Medulla oblongata (tissue), 1 donor: ENCODE data around the gene PAX2.

Experiments used
- DNase-seq: peaks from one replicate; pipeline ENCODE4 v3.0.0-alpha.2; 2015; ENCODE audit errors: extremely low spot score

The PAX2 gene

DNA sequence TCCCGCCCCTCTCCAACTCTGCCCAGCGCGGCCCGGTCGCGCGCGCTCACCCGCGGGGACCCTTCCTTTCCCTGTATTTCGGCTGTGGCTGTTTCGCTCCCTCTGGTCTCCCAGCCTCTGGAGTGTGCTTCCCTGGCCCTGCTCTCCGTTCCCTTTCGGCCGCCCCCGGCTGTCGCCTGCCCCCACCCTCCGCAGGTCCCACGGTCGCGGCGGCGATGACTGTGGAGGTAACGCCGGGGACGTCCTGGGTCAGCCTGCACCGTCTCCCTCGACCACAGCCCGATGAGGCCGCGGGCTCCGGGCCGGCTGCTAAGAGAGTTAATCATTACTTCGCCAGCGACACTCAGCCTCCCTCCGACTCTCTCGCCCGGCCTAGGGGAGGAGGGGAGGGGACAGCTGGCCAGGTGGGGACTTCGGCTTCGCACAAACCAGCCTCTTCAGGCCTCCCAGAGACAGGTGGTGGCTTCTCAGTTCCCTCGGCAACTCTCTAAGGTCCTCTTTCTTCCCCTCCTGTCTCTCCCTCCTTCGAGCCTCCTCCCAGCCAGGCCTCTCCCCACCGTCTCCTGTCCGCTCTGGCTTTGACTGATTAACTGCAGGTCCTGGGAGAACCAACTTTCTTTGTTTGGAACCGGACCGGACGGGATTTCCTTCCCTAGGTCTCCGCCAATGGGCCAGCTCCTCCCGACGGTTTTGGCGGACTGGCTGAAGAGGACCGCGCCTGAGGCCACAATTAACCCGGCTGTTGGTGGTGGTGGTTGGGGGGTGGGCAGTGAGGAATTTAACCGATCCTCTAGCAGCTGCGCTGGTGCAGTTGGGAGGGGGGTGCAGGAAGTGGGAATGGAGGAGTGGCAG is 5.6 kb upstream of the PAX2 start:
- no peak for DNase-seq

DNA sequence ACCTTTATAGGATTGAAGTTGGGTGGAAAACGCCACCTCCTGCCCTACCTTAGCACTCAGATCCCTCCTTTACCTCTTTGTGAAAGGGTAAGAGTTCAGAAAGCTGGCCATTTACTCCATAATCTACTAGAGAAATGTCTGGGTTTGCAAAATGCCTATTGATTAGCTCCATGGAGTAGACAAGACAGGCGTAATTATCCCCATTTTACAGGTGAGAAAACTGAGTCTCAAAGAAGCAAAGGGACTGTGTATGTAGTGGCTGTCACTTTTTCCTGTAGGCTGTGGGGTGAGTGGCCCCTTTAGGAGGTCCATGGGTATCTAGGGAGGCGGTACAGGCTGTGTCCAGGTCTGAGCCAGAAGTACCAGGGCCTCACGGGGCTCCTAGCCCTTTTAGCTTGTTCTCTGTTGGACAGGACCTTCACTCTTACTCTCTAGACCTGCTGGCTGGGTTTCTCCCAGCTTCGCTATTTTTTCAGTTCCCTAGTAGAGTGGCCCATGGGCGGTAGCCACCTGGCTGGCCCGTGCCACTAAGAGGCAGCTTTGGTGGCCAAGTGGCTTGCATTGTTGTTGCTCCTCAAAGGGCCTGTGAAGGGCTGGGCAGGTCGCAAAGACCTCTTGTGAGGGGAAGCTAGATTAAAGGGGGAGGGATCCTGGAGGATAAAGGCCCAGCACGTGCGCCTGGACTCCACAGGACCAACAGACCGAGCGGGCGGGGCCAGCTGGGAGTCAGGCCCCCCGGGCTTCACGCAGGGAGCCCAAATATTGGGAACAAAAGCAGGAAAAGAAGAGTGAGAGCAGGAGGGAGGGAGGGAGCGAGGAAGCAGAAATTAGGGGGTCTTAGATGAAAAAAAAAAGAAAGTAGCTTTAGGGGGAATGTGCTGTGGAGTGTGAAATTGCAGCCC is 4.7 kb upstream of the PAX2 start:
- DNase-seq = no peak

DNA sequence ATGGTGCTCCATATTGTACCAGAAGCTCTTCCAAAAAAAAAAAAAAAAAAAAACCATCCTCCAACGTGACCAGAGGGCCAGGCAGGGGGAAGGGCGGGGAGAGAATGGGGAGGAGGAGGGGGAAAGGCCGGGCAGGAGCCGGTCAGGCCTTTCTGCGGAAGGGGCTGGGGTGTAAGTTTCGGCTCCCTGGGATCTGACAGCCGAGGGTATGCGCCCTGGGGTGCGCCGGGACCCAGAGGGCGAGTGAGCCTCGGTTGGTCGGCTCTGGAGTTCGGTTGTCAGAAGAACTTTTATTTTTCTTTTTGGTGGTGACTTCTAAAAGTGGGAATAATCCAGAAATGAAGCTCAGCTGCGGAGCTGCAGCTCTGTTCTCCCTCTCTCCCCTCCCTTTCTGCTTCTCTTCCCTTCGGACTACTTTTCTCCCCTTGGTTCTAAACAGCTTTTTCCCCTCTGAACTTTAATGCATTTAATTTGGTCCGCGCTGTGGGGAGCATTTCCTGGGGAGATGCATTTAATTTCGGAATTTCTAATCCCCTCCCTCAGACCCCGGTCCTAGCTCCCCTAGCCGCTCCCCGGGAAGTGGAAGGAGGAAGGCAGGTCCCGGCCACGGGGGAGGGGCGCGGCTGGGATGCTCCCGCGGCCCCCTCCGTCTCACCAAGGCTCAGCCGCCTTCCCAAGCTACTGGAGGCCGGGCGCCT is 3.9 kb upstream of the PAX2 start:
- no peak for DNase-seq

DNA sequence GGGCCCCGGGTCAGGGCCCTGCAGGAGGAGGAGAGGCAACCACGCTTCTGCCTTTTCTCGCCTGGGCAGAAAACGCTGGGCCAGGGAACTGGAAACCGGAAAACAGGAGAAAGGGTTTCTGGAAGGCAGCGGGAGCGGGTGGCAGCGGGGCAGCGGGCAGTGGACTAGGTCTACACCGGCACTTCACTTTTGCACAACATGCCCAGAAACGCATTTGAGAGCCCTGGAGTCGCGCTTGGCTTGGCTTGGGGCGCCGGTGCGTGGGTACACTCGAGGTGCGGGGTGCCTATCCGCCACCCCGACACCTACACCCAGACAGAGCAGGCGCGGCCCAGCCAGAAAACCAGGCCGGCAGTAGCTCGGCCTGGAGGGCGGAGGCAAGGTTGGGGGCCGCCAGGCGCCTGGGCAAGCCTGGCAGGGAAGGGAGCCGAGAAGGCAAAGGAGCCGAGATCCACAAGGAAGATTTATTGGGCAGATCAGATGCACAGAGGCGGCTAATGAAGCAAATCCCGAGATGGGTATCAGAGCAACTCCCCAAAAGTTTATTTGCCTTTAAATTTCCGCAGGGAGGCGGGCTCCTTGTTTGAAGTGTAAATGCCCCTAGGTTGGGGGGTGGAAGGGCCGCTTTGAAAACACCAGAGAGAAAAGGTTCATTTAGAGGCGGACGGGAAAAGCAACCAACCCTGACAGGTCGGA is 3.2 kb upstream of the PAX2 start:
- DNase-seq = no peak

DNA sequence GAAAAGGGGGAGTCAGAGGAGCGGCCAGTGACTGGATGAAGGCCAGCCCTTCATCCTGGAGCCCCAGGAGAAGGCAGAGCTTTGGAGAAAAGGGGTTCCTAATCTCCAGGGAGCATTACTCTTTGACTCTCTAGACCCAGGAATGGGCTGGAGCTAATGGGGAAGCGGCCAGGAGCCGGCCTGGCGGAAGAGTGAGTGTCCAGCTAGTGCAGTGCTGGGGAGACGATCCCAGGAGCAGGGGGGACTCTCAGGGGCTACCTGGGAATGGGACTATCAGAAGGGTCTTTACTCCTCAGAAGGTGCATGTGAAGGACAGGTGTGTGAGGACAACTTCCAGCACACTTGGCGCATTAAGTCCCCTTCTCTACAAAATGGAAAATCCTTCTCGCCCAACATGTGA is 2.4 kb upstream of the PAX2 start:
- DNase-seq = no peak

DNA sequence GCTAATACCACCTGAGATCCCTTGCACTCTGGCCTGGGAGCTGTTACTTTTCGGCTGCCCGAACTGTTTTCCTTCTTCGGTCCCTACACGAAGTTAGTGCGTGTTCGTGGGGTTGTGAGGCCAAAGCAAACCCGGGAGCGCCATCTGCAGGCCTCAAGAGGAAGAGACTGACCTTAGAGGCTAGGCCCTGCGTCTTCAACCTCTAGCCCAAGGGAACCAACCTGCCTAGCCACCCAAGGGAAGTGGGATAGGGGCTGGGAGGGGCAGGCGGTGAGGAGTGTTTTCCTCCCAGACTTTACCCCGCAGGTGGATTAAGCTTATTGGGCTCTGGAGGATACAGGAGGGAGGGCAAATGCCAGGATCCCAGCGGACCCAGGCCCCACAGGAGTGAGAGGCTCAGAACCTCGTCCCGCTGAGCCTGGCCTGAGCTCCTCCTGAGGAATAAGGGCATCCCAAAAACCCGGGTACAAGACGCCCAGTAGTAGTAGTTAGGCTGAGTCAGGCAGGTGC is 1.7 kb upstream of the PAX2 start:
- DNase-seq = peak; percentile 73

- DNase-seq = no peak
Measured at GRCh38 chr10:100744136-100744986, 1.0 kb upstream of the PAX2 start.

- DNase-seq = no peak
Measured at GRCh38 chr10:100745882-100746783, 751 bp downstream of the PAX2 start.

DNA sequence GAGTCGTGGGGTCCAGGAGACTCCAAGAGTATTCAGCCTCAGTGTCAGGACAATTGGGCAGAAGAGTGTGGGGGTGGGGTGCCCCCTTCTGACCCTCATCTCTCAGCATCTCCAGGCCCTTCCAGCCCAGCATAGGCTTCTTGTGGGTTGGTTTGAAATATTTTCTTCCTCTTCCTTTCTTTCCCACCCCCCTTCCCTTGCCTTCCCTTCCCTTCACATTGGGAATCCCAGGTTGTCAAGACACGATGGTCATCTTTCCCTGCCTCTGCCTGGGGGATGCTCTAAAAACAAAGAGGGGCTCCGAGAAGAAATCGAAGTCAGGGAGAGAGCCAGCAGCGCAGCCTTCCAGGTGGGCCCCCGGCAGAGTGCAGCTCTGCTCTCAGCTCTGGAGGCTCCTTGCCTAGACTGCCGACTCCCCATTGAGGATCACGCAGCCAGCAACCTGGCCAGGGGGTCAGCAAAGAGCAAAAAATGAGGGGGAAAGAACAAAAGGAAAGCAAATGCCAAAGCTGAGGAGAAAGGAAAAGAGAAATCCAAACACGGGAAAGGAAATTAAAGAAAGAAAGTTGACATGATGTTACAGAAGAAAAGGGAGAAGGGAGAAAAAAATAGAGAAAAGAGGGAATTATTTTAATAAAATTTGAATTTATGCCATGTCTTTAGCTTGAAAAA is 1.5 kb downstream of the PAX2 start:
- DNase-seq = no peak

DNA sequence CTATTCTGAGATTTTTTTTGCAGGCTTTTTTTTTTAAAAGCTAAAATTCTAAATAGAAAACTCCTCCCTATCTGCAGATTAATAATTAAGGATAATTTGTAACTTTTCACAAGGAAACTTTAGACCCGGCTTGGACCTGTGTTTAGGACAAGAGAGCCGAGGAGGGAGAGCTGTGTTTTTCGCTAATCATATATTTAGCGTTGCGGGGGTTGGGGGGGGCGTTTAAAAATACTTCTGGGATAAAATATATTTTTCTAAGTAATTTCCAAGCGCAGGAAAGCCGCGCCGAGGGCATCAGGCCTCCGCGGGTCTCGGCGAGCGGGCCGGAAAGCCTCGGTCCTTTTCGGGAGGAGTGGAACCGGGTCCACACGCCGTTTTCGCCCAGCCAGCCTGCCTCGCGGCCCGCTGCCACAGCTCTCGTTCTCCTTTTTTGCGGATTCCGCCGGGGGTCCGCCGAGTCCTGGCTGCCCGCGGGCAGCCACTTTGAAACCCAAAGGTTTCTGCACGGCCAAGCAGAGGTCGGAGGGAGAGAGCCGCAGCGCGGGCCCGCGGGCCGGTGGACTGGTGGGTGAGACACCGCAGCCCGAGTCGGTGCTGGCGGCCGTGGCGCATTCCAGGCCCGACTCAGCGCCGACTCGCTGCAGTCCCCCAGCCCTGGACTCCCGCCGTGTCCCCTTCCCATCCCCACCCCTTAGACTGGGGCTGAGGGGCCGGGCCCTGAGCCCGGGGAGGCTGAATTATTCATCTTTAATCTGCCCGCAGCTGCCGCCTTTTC is 2.3 kb downstream of the PAX2 start:
- no peak for DNase-seq

- DNase-seq = no peak
Measured at GRCh38 chr10:100748231-100749058, 3.1 kb downstream of the PAX2 start.

- no peak for DNase-seq
Measured at GRCh38 chr10:100749059-100749308, 3.6 kb downstream of the PAX2 start.

- no peak for DNase-seq
Measured at GRCh38 chr10:100749309-100750217, 4.2 kb downstream of the PAX2 start.

GRCh38 chr10:100750291-100751210 is 5.2 kb downstream of the PAX2 start:
- DNase-seq = no peak

DNA sequence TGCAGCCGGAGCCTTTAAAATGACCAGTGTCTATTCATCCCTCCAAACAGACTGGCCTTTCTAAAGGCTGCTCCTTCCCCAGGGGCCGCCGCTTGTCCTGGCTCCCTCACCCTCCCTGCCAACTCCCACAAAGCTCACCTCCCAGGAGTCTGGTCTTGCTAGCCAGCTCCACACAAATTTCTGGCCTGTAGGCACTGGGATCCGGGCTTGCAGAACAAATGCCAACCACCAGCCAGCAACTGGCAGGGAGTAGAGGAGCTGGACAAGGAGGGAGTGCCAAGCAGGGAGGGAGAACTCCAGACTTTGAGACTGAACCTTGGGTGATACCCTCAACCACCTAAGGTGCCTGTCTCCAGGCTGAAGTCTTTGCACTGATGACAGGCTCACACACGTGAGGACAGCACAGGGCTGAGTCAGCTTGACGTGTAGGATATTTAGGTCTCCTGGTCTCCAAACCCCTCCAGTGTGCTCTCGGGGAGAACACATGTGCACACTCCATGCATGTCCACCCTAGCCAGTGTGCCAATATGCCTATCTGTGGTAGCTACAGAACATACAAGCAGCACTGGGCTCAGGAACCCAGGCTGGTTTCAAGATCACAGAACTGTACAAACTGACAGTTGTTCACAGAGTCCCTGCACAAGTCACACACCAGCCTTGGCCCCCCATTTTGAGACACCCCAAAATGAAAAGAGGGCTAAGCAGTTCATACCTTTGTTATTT is 6.0 kb downstream of the PAX2 start:
- no peak for DNase-seq
